Suppressor macrophage (primary cell): Measurements from ENCODE around the gene LZTS2.

Experiments used
- DNase-seq, 4 experiments: peaks; one replicate each; pipeline ENCODE4 v3.0.0-alpha.2; 2020 to 2022

The LZTS2 gene

DNA sequence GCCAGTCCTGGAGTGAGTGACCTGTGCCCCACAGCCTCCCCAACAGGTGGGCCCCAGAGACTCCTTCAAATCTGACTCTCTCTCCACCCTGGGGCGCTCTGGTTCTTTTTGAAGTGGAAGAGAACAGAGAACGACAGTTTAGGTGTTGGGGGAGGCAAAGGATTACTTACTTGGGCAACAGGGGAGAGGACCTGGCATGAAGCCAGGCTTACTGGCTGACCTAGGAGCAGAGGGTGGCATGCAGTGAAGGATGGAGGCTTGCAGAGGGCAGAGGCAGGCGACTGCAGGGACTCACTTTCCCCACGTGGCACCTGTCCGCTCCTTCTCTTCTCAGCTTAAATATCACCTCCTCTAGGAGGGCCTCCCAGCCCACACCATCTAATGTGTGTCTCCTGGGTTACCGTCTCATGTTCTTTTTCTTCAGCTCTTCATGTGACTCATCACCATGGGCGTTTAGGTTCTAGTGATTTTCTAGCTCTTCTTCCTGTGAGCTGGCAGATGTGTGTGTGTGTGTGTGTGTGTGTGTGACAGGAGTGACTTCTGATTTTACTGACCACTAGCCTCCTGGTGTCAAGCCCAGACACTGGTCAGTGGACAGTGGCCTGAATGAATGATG is 15.5 kb downstream of the LZTS2 start:
- peak; percentile 40 to 79 (median 48) for DNase-seq

DNA sequence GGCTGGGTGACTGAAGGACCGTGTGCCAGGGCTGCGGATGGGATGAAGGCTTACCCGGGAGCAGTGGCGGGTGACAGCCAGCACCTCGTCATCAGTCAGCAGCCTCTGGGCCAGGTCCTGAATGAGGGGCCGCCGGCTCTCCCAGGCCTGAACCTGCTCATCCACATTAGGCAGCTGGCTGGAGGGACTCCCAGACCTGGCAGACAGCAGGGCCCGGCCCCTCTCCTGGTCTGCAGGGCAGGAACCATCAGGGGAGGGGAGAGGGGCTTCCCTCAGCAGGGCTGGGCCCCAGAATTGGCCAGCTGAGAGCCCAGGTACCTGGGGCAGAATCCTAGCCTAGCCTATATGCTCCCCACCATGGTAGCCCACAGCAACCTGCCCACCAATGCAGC is 16.0 kb downstream of the LZTS2 start:
- DNase-seq: no peak

DNA sequence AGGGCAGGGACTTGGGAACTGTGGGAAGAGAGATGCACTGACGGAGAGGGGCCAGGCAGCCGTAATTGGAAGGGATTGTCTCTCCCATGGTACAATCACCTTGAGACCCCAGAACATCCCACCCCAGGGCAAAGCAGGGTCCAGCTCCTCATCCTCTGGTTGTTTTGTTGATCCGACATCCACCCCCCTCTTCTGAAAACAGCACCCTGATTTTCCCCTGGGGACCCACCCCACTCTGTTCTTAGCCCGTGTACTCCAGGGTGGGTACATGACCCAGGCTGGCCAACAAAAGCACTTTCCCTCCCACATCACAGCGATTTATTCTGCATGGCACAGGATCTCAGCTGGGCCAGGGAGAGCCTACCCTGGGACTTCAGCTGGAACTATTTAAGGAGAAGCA is 17.2 kb downstream of the LZTS2 start:
- DNase-seq: no peak

DNA sequence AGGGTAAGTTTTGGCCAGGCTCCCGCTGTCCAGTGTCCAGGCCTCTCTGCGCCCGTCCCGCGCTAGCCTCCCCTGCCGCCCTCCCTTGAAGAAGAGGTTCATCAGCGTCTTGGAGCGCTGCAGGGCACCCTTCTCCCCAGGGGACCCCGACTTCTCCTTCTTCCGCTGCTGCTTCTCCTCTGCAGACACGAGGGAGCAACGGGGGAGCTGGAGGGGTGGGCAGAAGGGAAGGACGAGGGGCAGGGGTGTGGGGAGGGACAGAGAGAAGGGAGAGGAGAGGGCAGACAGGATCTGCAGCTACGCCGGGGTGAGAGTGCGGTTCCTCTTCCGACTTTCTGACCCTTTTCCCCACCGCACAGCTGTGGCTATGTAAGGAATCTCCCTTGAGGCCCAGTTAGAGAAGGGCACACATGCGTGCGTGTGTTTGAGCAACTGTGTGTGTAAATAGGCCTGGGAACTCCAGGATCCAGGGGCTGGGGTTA is 18.6 kb downstream of the LZTS2 start:
- peak; percentile 58 to 73 (median 70) for DNase-seq

DNA sequence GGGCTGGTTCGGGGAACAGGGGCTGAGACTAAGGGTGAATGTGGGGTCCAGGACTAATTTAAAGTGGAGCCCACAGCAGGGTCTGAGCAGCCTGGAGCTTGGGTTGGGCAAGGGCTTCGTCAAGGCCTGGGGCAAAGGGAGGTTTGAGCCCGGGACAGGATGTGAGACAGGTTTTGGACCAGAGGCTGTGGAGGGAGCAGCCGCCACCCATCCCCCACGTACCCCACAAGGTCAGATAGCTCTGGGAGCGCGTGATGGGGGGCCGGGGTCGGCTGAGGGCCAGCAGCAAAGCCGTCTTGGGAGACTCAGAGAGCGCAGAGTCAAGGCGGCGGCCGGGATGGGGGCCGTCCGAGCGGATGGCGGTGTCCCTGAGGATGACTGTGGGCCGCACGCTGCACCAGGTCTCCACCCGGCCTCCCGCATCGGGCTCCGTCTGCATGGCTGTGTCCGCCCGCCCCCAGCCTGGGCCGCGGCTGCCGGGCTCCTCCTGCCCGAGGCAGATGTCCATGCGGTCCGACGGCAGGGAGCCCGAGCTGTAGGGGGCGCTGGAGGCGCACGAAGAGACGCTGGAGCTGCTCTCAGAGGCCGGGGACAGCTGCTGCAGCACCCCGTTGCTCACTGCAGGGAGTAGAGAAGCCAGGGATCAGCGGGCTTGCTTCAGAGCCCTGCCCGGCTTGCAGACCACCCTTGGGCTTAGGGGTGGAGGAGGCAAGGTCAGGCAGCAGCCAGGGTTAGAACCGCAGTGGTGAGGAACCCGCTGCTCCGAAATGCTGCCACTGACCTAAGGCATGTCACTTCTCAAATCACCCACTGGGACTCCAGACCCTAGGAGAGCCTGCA is 19.2 kb downstream of the LZTS2 start:
- DNase-seq: peak; percentile 87 to 94 (median 91)

DNA sequence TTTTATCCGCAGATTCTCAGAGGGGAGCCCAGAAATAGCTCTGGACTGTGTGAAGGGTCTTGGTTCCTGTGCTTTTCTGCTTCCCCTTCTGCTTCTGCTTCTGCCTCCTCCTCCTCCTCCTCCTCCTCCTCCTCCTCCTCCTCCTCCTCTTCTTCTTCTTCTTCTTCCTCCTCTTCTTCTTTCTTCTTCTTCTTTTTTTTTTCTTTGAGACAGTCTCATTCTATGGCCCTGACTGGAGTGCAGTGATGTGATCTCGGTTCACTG is 19.8 kb downstream of the LZTS2 start:
- no peak for DNase-seq

DNA sequence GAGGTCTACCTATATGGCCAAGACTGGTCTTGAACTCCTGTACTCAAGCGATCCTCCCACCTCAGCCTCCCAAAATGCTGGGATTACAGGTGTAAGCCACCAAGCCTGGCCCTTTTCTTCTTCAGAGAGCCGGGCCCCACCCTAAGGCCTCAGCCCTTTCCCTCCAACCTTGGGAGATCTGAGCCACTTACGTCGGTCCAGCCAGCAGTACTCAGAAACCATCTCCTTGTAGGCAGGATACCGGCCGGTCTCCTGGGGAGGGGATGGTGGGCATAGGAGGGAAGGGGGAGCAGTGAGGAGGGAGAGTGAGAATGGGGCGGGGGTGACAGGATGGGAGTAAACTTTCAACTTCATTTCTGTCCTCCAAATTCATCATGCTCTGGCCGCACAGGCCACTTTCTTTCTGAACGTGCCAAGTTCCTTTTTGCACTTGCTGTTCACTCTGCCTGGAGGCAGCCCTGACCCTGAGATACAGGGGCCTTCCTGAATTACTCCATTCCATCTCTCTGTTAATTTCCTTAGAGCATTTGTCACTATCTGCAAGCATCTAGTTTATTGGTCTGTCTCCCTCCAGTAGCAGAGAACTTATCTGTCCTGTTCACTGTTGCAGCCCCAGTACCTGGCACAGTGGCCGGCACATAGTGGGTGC is 20.9 kb downstream of the LZTS2 start:
- DNase-seq: peak in 3 of 4 experiments; percentile 36 to 45 (median 36)

DNA sequence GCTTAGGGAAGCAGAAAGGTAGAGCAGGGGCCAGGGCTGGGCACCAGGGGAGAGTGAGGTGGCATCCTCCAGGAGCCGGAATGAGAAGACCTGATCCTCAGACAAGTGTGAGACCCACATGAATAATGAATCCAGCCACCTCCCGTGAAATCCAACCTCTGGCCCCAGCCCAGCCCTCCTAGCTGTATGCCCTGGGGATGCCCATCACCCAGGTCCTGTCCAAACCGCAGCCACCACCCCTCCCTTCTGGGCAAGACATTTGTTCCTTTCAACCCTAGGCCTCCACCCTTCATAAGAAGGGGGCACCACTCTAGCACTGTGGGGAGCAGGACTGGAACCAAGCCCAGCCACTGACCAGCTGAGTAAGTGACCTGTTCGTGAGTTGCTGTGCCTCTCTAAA is 21.6 kb downstream of the LZTS2 start:
- DNase-seq: no peak

DNA sequence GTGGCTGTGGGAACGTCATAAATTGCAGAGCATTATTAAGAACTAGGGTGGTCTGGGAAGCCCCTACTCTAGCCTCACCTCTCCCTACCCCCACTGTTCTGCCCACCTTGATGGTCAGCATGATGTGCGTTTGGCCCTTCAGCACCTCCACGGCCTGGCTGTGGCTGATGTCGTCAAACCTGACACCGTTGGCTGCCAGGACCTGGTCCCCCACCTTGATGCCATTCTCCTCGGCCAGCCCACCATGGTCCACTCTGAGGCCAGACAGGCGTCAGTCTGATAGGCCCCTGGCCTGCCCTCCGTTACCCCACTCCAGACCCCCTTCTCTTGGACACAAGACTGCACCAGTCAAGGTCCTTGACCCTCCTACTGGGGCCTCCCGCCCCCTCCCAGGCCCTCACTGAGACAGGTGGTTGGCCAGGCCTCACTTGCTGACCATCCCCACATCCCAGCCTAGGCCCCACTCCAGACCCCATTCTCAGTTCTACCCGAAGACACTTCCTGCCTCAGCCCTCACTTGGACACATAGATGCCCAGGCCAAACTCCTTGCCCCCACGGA is 22.2 kb downstream of the LZTS2 start:
- DNase-seq: no peak

DNA sequence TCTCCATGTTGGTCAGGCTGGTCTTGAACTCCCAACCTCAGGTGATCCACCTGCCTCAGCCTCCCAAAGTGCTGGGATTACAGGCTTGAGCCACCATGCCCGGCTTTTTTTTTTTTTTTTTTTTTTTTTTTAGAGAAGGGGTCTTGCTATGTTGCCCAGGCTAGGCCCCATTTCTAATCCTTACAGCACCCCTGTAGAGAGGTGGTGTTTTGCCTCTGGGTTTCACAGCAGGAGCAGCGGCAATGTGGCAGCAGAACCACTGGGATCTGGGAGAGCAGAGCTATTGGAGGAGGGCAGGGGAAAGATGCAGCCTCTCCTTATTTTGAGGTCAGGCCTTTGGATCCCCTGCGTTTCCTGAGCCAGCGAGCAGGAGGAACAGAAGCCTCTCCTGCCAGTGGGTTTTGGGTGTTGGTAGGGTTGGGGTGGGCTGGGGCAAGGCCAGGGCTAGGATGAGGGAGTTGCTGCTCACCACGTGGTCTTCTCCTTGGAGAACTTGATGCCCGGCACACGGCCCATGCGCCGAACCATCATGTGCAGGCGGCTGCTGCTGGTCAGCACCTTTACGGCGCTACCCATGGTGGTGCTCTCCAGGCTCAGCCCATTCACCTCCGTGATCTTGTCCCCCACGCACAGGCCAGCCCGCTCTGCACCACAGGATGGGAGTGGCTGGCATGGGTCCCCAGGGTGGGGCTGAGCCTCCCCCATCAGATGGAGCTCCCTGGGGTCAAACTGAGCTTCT is 23.5 kb downstream of the LZTS2 start:
- DNase-seq: no peak

DNA sequence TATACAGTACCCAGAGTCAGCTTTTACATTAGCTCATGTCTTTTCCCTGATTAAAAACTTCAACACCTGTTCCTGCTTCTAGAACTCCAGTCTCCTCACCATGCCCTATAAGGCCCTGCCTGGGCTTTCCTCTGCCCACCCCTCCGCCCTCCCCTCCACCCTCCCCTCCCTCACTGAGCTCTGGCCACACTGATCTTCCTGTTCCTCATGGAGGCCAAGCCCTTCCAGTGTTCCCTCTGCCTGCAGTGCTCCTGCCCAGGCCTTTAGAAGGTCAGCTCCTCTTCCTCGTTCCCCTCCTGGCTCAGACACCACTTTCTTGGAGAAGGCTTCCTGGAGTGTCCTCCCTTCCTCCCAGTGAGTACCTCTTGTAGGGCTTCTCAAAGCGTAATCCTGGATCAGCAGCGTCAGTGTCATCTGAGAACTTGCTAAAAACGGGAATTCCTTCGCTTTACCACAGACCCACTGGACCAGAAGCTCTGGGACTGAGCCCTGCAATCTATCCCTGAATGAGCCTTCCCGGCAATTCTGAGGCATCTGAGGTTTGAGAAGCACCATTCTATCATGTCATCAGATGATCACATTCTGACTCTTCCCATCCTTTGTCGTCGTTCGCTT is 27.6 kb downstream of the LZTS2 start:
- peak; percentile 20 to 62 (median 48) for DNase-seq

DNA sequence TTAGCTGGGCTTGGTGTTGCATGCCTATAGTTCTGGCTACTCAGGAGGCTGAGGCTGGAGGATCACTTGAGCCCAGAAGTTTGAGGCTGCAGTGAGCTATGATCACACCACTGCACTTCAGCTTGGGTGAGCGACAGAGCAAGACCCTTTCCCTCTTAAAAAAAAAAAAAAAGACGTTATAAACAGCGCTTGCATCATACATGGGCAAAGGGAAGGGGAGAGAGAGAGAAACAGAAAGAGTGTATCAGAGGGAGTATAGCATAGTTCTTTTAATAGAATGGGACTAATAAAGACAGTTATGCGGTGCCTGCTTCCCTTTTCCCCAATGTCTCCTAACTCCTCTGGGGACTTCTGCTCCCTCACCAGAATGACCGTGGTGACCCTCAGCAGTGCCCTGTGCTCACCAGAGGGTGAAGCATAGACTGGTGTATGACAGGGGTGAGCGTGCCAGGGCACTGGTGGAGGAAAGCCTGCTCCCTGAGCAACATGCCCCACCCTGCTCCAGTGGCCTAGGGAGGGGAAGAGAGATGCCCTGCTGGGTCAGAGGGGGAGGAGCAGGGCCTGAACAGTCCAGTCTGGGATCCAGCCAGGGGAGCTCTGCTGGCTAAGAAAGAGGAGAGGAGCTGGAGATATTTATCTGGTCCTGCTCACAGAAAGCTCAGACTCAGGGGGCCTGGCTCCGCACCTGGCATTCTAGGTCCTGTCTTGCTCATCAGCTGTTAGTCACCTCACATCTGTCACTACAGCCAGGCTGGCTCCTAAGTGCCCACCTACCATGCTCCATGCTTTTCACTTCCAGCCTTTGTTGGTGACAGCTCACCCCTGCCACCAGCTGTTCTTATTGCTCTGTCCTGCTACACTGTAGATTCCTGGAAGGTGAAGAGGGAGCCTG is 29.1 kb downstream of the LZTS2 start:
- peak; percentile 68 to 88 (median 74) for DNase-seq

DNA sequence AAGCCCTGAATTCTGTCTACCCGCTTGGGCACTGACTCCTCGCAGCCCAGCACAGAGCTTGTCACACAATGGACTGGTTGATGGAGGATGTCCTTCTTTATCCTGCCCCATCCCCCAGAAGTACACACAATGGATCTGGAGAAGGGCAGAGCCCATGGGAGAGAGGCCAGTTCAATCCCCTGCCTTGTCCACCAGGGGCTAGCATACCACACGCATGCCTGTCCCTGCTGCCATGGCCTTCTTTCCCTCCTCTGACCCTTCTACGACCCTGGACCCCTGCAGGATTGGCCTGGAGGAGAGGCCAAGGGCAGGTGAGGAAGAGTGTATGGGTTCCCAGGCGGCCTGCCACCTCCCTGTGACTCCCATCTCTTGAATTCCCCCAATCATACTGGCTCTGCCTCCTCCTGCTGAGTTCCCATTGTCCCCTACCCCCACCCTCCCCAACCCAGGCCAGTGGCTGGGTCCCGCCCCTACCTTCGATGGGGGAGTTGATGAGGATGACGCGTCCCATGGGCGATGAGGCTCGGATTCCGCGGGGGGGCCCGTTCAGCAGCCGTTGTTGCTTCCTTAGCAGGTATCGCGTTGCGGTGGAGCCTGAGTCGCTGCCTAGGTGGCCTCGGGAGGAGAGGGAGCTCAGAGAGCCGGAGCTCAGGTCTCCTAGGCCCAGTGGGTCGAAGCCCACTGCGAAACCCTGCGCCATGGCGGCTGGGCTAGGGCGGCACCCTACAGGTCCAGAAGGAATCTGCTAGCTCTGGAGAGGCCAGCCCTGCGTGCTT is 30.1 kb downstream of the LZTS2 start:
- DNase-seq: no peak

DNA sequence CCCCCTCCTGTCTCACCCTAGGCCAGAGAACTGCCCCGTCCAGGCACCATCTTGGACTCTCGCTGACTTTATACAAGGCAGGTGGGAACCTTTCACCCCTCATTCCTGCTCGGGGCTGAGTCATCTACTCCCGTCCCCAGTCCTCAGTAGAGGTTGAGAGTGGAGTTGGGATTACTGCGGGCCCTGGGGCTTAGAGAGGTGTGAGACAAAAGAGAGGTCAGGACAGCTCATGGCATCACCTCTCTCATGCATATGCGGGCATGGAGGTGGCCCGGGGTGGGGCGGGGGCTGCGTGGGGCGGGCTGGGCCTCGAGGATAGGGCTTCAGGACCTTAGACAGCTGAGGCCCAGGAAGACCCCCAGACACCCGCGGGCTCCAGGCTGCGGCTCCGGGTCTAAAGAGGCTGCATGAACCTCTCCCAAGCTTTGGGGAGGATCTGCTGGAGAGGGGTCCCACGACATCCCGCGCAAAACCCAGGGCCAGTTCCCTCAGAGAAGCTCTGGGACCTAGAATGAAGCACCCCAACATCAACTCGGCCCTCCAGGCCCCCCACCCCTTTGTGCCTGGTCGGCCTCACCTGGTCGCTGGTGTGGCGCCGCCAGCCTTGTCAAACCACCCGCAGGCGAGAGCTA is 31.0 kb downstream of the LZTS2 start:
- no peak for DNase-seq

DNA sequence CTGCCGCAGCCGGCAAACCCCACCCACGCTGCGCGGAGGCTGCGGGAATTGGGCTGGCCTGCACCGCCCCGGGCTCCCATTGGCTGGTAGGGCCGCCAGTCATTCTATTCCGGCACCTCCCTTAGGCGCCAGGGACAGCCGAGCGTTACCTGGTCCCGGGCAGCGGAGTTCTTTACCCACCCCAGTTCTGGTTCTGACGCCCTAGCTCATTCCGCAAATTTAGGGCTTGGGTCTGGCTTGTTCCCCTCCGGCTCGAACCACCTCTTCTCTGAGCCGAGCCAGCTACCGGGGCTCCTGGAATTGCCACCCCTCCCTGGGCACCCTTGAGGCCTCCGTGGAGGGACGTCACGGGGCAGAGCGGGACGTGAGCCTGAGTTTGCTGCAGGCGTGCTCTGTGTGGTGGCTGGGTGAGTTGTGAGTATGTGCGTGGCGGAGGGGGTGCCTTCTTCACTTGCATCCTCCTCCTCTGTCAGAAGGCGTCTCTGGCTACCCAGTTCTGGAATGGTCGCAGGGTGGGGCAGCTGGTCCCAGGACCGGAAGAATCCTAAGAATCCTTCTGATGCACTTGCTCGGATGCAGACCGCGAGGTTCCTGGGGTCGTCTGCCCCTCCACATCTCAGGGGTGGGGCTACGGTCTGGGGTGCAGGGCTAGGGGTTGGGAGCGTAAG is 31.7 kb downstream of the LZTS2 start, which contains the start of the genes PDZD7 and SFXN3:
TSS of gene PDZD7 (minus strand) at position 2 of the 668 bp plus-strand sequence. CDS start 910 bp downstream, outside the sequence.
TSS of gene SFXN3 (plus strand) at position 107 of the 668 bp plus-strand sequence. CDS start 3,461 bp downstream, outside the sequence.
- peak; percentile 96 to 100 (median 96) for DNase-seq

DNA sequence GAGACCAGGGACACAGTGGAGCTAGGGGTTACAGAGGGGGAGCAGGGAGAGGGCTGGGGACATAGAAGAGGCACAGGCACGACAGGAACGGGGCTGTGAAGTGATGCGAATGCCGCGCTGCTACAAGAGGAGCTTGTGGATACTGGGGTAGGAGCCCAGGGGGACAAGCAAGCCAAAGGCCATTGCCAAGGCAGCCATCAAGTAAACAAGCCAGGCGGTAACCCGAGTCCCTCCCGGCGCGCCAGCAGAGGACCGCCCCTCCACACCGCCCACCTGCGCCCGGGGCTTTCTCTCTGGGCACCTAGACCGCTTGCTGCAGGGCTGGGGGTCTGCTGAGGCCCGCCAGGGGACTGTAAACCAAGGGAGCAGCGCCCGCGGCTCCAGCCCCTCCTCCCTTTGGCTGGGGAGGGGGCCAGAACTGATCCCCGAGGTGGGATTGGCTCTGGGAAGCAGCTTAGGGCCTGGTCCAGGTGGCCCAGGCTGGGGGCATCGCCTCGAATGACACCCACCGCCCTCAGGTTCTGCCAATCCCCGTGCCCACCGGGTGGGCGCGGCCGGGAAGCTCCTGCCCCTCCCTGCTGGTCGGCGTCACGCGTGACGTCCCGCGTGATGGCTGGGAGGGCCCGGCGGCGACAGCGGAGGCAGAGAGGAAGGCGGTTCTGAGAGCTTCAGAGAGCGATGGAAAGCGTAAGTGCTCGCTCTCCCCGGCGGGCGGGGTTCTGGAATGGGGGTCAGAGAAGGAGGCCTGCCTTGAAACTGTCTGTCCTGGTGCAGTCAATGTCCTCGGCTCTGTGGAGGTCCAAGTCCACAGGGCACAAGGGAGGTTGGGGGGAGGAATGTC is 32.4 kb downstream of the LZTS2 start:
- peak; percentile 88 to 95 (median 92) for DNase-seq

DNA sequence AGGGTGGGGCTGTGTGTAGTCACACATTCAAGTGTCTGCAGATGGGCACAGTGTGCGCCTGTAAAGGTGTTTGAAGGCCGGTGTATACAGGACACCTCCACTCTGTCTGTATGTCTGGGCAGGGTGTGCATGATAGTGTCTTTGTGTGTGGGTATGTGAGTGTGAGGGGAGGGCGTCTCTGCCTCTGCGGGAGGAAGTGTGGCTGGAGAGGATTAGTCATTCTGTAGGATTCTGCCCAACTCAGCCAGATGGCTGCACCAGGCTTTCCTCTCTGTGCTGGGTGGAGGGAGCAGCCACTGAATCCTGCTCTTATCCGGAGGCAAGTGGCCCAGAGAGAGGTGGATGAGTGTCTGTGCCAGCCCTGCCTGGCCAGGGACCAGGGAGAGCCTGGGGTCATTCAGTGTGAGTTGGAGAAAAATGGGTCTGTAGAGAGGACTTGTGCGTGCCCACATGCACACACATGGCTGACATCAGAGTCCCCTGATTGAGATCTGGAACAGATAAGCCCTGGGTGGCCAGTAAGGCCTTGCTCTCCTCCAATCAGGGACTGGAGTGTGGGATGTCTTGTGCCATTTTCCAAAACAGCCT is 33.1 kb downstream of the LZTS2 start:
- DNase-seq: peak; percentile 73 to 86 (median 82)

DNA sequence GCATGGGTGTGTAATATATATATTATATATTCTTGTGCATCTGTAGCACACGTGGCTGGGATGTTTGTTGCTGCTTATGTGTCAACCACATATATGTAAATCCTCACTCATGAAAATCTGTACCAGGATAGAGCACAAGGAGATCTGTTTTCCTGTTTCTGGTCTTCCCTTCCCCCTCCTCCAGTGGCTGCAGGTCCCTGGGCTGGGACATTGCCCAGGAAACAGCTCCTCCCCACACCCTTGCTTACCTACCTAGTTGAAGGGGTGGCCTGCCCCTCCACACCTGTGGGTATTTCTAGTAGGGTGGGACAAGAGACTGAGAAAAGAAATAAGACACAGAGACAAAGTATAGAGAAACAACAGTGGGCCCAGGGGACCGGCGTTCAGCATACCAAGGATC is 33.7 kb downstream of the LZTS2 start:
- no peak for DNase-seq
